NCI-H2171 treated with DMSO at 0.1 percent for 48 hours (cell line): ENCODE results near the gene PKN2.
A peak's percentile ranks its signal among the peaks of the same experiment; 100 is the strongest.
"Not testable (repeated sequence)": the region's sequence is repeated elsewhere in the genome, so short reads cannot be mapped to it uniquely, and the experiment has no call there.

ENCODE experiments used
- DNase-seq: peaks from one replicate; lab custom pipeline; 2025; lab: John Stamatoyannopoulos, UW

PKN2 gene

DNA sequence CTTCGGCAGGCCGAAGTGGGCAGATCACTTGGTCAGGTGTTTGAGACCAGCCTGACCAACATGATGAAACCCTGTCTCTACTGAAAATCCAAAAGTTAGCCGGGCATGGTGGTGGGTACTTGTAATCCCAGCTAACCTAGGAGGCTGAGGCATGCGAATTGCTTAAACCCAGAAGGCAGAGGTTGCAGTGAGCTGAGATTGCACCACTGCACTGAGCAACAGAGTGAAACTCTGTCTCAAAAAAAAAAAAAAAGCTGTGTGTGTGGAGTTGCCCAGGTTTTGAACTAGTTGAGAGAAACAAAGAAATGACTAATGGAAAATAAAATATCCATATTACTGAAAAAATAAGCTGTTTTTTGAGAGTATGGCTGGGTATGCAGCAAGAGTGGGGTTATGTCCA is 107.1 kb downstream of the PKN2 start:
- no peak for DNase-seq

DNA sequence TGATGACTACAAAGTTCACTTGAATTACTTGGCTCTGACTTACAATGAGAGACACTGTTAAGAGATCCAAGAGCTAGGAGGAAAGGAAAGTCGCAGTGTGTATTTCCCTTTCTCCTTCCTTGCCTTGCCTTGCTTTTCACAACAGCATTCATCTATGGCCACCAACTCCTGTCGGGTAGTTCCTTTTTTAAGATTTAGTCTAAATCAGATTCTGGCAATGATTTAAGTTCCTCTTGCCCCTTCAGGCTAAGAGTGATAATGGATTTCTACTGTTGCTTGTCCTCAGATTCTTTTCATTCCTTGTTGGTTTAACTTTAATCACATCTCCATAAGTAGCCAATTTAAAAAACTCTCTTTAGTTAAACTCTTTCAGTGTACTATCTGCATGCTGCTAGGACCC is 115.4 kb downstream of the PKN2 start:
- no peak for DNase-seq

DNA sequence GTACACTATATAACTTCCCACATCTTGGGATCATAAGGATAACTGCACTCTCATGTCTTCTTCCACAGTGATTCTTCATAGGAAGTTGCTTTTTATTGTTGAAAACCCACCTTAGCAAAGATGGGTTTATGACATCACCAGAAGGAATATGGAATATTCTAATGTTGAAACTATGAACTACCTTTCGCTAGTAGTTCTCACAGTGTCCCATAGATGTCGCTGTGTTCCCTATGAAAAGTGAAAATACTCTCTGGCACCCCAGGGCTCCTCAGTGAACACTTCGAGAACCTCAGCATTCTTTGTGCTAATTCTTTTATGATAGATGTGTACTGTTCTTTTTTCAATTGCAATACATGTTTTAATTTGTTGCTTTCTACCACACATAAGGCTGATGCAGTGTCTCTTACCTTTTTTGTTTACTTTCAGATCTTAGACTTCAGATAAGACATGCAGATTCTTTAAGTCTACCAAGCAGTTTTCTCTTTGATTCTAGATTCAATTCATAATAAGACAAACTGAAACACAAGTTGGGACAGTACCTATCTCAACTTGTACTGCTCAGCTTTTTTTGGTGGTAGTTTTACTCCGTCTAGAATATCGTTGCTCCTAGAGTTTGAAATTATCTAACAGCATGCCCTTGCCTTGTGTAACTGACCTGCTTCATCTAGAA is 116.4 kb downstream of the PKN2 start:
- DNase-seq, result no peak

DNA sequence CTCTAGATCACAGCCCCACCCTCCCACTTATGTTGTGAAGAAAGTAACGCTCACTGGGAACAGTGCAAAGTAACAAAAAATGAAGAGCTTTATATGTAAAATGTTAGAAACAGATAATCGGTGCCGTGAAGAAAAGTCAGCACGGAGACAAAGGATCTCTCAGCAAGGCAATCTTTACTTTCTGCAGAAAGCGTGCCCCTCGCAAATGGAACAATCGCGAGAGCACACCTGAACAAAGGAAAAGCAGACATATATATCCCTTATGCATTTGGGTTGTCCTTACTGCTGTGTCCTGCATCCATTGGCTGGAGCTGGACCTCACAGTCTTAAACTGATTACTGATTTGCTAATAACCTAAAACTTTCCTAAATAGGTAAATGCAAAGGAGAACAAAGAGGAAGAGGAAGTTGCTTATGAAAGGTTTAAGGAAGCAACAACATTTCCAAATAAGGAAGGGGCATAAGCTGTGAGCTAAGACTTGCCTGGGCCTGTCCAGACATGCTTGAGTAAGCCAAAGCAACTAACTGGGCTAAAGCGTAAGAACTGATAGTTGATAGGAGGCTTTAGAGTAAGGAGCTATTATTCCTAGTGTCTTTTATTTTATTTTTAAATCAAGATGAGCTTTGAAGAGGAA is 117.6 kb downstream of the PKN2 start:
- peak; percentile 39 for DNase-seq

DNA sequence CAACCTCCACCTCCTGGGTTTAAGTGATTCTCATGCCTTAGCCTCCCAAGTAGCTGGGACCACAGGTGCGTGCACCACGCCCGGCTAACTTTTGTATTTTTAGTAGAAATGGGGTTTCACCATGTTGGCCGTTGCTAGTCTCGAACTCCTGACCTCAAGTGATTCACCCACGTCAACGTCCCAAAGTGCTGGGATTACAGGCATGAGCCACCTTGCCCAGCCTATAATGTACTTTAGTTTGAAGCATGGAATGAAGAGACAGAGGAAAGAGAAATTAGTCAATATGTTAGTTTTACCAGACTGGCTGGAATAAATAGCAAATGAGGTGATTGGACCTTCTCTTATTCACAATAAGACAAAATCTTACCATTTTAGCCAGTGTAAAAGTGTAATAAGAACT is 118.3 kb downstream of the PKN2 start:
- no peak for DNase-seq

DNA sequence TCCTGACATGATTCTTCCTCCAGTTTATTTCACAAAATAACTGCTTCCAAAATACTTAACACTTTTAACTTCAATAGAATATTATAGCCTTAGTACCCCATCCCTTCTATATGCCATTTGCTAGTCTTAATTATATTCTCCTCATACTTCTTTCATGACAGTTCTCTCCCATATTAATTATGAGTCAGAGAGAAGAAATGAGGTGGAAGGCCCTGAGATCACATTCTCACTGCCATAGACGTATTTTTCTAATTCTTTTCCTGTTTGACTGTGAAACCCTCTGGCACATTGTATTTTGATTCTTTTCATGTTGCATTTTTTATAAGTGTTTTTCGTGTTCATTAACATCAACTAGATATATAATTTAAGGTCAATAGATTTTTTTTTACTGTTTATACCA is 118.9 kb downstream of the PKN2 start:
- no peak for DNase-seq

DNA sequence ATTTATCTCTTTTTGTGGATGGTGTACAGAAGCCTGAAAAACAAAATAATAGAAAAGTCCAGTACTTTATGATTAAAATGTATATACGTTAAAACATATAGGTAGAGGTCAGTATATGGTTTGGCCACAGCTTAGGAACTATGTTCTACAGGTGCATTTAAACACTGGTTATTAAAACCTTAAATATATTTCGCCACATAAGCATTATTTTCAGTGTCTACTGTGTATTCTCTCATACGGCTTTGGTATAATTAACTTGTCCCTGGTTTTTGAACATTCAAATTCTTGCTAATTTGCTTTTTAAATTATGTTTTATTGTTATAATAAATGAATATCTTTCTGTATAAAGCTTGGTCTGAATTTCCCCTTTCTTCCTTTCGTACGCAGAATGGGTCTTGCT is 119.4 kb downstream of the PKN2 start:
- no peak for DNase-seq

DNA sequence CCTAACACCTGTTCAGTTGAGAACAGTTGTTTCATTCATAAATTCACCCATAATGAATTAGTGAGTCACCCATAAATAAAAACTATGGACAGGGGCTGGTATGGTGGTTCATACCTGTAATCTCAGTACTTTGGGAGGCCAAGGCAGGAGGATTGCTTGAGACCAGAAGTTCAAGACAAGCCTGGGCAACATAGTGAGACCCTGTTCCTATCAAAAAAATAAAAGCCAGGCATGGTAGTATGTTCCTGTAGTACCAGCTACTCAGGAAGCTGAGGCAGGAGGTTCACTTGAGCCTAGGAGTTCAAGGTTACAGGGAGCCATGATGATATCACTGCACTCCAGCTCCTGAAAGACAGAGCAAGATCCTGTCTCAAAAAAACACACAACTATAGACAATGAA is 128.3 kb downstream of the PKN2 start:
- no peak for DNase-seq

DNA sequence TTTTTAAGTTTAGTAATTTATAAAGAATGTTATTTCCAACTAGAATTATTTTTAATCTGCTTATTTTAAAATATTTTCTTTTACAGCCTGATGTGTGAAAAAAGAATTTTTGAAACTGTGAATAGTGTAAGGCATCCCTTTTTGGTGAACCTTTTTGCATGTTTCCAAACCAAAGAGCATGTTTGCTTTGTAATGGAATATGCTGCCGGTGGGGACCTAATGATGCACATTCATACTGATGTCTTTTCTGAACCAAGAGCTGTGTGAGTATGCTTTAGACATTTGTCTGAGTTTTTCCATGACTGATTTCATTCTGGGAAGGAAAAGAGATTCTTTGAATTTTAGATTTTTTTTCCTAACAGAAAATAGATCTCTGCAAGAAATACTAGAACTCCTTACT is 129.4 kb downstream of the PKN2 start:
- no peak for DNase-seq

DNA sequence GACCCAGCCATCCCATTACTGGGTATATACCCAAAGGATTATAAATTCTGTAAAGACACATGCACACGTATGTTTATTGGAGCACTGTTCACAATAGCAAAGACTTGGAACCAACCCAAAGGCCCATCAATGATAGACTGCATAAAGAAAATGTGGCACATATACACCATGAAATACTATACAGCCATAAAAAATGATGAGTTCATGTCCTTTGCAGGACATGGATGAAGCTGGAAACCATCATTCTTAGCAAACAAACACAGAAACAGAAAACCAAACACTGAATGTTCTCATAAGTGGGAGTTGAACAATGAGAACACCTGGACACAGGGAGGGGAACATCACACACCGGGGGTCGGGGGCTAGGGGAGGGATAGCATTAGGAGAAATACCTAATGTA is 135.6 kb downstream of the PKN2 start:
- not testable (repeated sequence) for DNase-seq

DNA sequence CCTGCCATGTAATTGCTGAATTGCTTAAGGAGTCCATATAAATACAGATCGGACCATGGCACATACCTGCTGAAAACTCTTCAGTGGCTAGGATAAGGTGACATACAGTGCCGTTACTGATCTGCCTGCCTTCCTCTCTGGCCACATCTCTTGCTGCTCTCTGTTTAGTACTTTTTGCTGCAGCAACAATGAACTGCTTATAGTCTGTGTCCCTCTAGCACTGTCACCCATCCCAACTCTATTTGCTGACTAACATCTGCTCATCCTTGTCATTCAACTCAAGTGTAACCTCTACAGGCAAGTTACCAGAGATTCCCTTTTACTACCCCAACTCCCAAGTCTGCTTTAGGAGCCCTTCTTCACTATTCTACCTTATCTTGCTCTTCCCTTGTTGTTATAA is 141.6 kb downstream of the PKN2 start:
- no peak for DNase-seq

DNA sequence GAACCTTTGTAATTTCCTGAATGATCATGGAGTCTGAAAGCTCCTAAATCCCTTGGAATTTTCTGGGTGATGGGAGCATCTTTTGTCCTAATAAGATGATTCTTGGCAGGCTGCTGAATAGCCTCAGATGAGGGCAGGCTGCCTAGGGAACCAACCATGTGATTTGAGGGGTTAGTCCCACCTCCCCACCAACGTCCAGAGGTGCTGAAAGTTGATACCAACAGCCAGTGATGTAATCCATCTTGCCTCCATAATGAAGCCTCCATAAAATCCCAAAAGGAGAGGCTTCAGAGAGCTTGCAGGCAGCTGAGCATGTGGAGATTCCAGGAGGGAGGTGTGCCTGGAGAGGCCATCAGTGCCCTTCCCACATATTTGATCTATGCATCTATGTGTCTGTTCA is 163.6 kb downstream of the PKN2 start:
- peak; percentile 6 for DNase-seq

DNA sequence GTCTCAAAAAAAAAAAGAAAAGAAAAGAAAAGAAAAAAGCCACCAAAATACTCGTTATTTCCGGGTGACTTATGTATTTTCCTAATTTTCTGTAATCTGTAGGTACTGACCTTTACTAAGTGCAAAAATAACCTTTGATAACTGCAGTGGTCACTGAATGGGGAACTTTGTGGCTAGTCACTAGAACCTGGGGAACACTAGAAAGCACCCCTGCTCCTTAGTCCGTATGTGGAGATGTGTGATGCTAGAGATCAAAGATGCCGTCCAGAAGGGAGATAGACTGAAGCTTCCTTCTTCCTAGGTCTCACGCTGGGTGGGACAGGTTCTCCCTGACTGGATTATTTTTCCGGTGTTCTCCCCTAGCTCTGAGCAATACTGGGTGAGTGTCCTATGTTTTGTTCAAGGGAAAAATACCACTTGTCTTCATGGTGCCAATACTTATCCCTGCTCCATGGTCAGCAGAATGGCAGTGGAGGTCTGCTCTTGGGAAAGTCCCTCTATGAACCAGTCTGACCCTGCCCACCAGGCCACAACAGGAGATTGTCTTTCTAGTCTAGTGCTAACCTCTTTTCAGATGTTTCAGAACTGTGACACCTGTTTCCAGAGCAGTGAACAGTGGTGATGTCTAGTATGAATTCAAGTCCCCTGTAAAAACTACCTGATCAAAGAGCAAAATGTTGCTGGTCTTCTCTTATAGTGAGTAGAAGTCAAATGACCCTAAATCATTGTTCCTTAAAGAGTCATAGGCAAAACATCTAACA is 167.4 kb downstream of the PKN2 start:
- no peak for DNase-seq

DNA sequence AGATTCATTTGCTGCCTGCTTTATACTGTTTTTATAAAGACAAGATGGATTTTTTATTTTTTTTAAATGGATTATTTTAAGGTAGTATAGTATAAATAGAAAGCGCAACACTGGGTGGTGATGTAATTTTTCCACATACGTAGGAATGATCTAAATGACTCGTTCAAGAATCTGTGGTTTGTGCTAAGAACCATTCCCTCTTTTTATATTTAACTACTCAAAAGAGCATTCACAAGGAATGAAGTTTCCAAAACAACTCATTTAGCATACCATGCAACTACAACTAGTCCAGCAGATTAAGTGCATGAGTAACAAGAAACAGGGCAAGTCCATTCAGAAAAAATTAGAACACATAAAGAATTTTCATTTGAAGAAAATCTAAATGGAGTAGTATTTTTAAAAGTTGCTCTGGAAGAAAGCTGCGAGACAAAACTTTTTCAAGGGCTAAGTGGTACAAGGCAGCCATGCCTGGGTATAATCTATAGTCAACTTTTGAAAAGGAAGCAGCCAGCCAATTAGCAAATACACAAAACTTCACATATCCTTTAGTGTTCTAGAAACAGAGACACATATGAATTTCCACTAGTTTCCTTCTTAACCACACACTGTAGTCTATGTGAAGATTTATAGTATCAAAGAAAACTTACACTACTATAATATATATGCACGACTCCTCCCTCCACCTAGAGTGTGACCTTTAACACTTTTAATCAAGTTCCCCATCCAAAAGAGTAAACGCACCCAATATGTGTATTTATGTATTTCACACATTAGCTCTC is 183.9 kb downstream of the PKN2 start:
- DNase-seq, result no peak

DNA sequence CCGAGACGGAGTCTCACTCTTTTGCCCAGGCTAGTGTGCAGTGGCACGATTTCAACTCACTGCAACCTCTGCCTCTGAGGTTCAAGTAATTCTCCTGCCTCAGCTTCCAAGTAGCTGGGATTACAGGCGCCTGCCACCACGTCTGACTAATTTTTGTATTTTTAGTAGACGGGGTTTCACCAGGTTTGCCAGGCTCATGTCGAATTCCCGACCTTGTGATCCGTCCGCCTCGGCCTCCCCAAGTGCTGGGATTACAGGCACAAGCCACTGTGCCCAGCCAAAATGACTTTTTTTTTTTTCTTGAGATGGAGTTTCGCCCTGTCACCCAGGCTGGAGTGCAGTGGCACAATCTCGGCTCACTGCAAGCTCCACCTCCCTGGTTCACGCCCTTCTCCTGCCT is 185.6 kb downstream of the PKN2 start:
- not testable (repeated sequence) for DNase-seq

DNA sequence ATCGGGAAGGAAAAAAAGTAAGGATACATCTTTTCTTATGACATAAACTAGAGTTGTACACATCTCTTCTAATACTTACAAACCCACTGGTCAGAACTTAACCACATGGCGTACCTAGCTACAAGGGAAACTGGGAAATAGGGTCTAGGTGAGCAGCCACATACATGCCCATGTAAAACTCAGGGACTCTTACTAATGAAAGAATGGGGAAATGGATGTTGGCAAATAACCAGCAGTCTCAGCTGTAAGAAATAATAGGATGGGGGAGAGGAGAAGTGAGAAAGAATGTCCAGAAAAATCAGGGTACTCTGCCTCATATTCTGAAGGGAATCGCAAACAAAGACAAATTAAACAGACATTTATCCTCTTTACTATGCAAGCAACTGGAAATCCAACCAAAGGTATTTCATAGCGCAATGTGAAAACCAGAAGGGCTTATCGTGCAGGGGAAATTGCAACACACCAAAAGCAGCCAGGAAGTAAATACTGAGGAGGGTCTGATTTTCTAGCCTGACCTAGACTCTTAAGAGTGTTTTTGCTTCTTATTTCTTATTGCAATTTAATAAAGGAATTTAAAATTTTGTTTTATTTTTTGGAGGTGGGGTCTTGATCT is 189.8 kb downstream of the PKN2 start:
- no peak for DNase-seq

DNA sequence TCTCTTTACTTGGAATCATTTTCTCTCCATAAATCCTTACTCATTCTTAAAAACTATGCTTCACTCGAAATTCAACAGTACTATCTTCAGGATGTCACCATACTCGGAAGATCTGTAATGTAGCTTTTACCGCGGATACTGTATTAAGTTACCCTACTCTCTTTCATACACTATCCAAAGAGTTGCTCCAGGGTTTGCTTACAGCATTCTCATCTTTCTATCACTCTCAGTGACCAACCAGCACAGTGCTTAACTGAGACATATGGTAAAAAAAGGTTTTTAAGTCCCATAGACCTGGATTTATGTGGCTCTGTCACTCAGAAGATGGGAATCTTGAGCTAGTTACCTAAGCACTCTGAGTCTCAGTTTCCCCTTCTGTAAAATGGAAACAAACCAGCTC is 191.5 kb downstream of the PKN2 start:
- DNase-seq, result no peak

DNA sequence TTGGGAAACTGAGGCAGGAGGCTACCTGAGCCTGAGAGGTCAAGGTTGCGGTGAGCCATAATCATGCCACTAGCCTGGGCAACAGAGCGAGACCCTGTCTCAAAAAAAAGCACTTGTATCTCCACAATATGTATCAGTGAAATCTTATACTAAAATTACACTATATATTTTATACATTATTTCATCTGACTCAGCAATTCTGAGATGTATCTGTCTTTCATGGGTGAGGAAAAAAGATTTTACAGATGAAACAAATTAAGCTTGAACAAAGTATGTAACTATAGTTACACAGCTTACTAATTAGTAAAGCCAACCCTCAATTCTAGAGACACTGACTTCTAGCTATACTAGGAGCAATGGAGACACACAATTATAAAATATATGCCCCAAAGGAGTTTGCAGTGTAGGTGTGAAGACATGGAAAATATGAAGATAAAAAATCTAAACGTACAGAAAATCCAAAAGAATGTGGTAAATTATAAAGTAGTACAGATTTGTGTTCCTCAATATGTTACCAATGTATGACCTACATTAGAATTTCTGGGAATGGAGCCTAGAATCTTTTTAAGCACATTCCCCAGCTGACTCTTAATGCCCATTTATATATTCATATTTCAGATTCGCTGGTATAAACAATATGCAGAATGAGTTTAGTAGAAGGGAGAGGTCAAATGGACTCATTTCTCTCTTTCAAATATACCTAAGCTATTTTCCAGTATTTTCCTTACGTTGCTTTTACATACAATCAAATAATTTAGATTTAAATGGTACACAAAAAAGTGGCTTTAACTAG is 192.7 kb downstream of the PKN2 start:
- no peak for DNase-seq

DNA sequence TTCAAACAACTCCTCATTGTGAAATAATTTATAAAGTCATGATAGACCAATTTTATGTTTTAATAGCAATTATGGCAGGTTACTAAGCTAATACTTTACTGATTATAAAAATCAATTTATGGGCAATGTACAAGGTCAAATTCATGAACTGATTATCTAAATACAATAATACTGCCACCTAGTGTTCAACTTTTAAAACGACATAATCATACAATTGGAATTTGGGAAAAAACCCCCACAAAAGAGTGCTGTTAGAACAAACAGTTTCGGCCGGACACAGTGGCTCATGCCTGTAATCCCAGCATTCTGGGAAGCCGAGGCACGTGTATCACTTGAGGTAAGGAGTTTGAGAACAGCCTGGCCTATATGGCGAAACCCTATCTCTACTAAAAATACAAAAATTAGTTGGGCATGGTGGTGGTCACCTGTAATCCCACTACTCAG is 193.3 kb downstream of the PKN2 start:
- DNase-seq, result peak; percentile 44

DNA sequence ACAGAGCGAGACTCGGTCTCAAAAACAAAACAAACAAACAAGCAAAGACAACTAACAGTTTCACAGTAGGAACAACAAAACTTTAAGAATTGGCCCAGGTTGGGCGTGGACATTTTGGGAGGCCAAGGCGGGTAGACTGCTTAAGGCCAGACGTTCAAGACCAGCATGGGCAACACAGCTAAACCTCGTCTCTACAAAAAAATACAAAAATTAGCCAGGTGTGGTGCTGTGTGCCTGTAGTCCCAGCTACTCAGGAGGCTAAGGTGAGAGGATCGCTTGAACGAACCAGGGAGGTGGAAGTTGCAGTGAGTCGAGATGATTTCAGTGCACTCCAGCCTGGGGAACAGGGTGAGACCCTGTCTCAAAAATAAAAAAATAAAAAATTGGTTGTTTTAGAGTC is 193.8 kb downstream of the PKN2 start:
- DNase-seq, result no peak

DNA sequence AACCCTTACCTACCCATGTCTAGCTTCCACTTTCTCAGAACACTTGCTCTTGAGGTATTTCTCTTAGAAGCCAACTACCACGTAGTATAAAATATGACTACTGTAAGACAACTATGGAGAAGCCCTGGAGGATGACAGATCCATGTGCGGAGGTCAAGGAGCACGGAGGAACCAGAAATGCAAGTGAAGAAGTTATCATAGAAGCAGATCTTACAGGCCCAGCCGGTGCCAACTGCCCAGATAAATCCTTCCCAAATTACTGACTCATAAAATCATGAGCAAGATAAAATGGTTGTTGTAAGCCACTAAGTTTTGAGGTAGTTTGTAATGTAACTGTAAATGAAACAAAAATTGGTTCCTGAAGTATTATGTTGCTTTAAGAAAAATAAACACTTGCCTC is 194.7 kb downstream of the PKN2 start:
- DNase-seq, result no peak
